Measurements from ENCODE around the gene SLC4A9. TPM values are rescaled to one million over a fixed set of nuclear protein-coding genes. Genes with fewer than 3 reads are reported as not detected.

Gene SLC4A9
- polyA plus RNA-seq, 1 experiment = not detected

DNA sequence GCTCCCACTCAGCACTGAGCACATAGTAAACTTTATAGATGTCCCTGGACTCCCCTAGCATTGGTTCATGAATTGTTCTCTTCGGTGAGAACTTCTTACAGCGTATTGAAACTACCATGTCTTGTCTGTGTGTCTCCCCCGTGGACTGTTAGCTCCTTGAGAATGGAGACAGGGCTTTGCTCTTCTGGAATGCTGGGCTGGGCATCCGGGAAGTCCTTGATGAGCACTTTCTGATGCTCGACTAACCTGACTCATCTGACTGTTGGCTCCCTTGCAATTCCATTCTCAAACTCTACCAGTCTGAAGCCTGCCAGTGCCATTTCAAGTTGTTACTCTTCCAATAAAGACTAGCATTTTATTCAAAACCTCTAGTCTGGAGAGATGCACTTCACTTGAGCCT lies 42.1 kb upstream of the SLC4A9 start:
- Histone ChIP-seq H3K36me3 (ENCODE audit: control insufficient read depth, insufficient read depth, low read length) (no peaks in the 10 kb centered on the region), H3K27me3 (ENCODE audit: control insufficient read depth, insufficient read depth, low read length) (no peaks in the 10 kb centered on the region), H3K4me3 (ENCODE audit: low read depth, low read length) (no peak overlapping the region)
- ChIA-PET POLR2A (interaction anchor here (0.6 kb wide), 1 partner anchor 22 kb away, joined by 5 read pairs; no protein-coding TSS in a partner anchor), CTCF (no interaction called here)
- no peak for TF ChIP-seq CTCF (IDR thresholded peaks at IDR 0.05; ENCODE audit: insufficient read depth, low read depth, low read length)
- DNase-seq (ENCODE audit: low read depth) = no peak

DNA sequence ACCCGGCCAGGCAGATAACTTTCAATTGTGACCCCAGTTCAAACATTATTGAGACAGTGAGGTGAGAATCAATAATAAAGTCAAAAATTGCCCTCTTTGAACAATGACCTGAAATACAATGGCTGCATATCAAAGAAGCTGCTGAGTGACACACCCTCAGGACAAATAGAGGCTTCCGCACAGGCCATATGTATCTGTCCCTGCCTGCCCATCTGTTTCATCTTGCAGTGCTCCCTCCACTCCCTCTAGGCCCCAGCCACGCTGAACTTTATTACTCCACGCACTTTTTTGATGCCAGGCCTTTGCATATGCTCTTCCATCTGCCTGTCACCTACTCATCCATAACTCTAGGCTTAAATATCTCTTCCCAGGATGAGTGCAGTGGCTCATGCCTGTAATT lies 41.2 kb upstream of the SLC4A9 start:
- no peak for TF ChIP-seq CTCF (IDR thresholded peaks at IDR 0.05; ENCODE audit: insufficient read depth, low read depth, low read length)
- H3K27me3 ChIP-seq (ENCODE audit: control insufficient read depth, insufficient read depth, low read length) = no peaks in the 10 kb centered on the region
- H3K36me3 ChIP-seq (ENCODE audit: control insufficient read depth, insufficient read depth, low read length) = no peaks in the 10 kb centered on the region
- ChIA-PET POLR2A (no interaction called here), CTCF (interaction anchor here (0.7 kb wide), 1 partner anchor 75 kb away, joined by 3 read pairs; no protein-coding TSS in a partner anchor)
- no peak overlapping the region for H3K4me3 ChIP-seq (ENCODE audit: low read depth, low read length)
- no peak for DNase-seq (ENCODE audit: low read depth)

- CTCF ChIA-PET = no interaction called here
- no peak for TF ChIP-seq CTCF (IDR thresholded peaks at IDR 0.05; ENCODE audit: insufficient read depth, low read depth, low read length)
- POLR2A ChIA-PET = no interaction called here
- Histone ChIP-seq H3K27me3 (ENCODE audit: control insufficient read depth, insufficient read depth, low read length) (no peaks in the 10 kb centered on the region), H3K36me3 (ENCODE audit: control insufficient read depth, insufficient read depth, low read length) (no peaks in the 10 kb centered on the region), H3K4me3 (ENCODE audit: low read depth, low read length) (no peak overlapping the region)
- DNase-seq (ENCODE audit: low read depth) = no peak
Measured at GRCh38 chr5:140319833-140320232, 40.2 kb upstream of the SLC4A9 start.

DNA sequence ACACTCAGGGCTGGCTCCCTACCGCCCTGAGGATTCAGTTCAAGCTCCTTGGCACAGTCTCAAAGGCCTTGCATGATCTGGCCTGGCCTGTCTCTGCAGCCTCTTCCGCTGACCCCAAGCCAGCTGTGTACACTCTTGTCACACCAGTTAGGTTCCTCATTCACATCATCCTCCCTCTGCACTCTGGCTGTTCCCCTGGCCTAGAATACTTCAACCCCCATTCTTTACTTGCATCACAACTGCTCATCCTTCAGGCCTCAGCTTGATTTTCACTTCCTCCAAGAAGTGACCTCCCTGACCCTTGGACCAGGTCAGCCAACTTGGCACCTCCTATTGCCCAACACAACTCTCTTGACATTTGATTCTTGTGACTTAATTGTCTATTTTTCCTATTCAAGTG lies 38.2 kb upstream of the SLC4A9 start:
- Histone ChIP-seq H3K36me3 (ENCODE audit: control insufficient read depth, insufficient read depth, low read length) (no peaks in the 10 kb centered on the region), H3K4me3 (ENCODE audit: low read depth, low read length) (no peak overlapping the region), H3K27me3 (ENCODE audit: control insufficient read depth, insufficient read depth, low read length) (no peaks in the 10 kb centered on the region)
- TF ChIP-seq CTCF (IDR thresholded peaks at IDR 0.05; ENCODE audit: insufficient read depth, low read depth, low read length) = no peak
- POLR2A ChIA-PET = no interaction called here
- CTCF ChIA-PET = interaction anchor here (3.2 to 3.7 kb wide), 2 partner anchors 24 to 78 kb away, joined by 15 to 17 read pairs; partner anchors contain the start of gene HBEGF
- DNase-seq (ENCODE audit: low read depth) = no peak

GRCh38 chr5:140322751-140323731 lies 37.0 kb upstream of the SLC4A9 start:
- no peak for TF ChIP-seq CTCF (IDR thresholded peaks at IDR 0.05; ENCODE audit: insufficient read depth, low read depth, low read length)
- no peaks in the 10 kb centered on the region for H3K36me3 ChIP-seq (ENCODE audit: control insufficient read depth, insufficient read depth, low read length)
- DNase-seq (ENCODE audit: low read depth) = peak; percentile 77
- H3K4me3 ChIP-seq (ENCODE audit: low read depth, low read length) = no peak overlapping the region
- ChIA-PET CTCF (interaction anchor here (2.6 to 3.7 kb wide), 3 partner anchors 23 to 79 kb away, joined by 7 to 17 read pairs (median 15); partner anchors contain the start of gene HBEGF), POLR2A (interaction anchor here (0.6 kb wide), 2 partner anchors 14 to 212 kb away, joined by 4 to 5 read pairs; no protein-coding TSS in a partner anchor)
- no peaks in the 10 kb centered on the region for H3K27me3 ChIP-seq (ENCODE audit: control insufficient read depth, insufficient read depth, low read length)

All from BJ (cell line).